GM18508 (cell line): Measurements from ENCODE around the gene EIF1.

Source experiments
- ATAC-seq: cut with Tn5 transposase; IDR thresholded peaks from one replicate; pipeline ENCODE4 v1.9.1; 2021; ENCODE audit warnings: moderate number of reproducible peaks; ENCODE audit not compliant: insufficient read depth, unreplicated experiment

The EIF1 gene

GRCh38 chr17:41654678-41655607, 33.7 kb upstream of the EIF1 start:
- ATAC-seq: no peak

GRCh38 chr17:41655611-41656111, 33.0 kb upstream of the EIF1 start:
- ATAC-seq: no peak

- ATAC-seq: no peak
These were observed 32.2 kb upstream of the EIF1 start for GRCh38 chr17:41656249-41657023.

DNA sequence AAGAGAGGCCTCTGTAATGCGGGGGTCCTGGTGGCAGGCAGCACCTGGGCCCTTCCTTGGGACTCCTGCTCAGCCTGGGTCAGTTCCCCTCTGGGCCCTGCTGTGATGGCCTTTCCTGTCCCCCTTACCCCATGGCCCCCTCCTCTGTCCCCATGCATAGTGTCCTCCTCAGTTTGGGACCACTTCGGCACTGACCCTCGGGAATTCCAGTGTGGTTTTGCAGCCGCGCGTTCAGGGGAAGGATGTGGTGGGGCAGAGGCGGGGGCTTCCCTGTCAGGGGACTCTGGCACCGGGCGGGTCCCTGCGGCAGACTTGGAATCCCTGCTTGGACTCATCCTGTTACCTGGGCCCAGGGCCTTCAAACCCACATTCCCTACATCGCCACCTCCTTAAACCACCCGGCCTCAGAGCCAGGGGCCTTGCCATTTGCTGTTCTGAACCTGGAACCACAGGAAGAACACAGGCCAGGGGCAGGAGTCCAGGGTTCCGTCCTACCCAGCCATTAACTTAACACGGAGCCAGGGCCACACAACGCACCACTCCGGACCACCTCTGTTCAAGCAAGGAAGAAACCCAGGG, 31.4 kb upstream of the EIF1 start:
- no peak for ATAC-seq

- ATAC-seq: no peak
These were observed 30.7 kb upstream of the EIF1 start for GRCh38 chr17:41657936-41658335.

DNA sequence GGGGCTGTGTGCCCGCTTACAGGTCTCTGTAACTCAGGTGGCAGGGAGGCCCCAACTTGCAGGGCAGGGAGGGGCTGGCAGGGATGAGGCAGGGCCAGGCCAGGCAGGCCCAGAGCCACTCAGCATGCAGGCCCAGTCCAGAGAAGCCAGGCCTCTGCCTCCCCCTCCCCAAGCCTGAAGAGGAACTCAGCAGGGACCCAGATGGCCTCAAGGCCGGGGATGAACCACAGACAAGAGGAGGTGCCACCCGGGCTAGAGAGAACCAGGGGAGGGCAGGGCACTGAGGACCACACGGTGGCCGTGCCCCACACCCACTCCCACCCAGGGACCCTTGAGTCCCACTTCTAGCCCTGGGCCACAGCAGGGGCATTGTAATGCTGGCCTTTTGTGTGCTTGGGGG, 29.8 kb upstream of the EIF1 start:
- no peak for ATAC-seq

DNA sequence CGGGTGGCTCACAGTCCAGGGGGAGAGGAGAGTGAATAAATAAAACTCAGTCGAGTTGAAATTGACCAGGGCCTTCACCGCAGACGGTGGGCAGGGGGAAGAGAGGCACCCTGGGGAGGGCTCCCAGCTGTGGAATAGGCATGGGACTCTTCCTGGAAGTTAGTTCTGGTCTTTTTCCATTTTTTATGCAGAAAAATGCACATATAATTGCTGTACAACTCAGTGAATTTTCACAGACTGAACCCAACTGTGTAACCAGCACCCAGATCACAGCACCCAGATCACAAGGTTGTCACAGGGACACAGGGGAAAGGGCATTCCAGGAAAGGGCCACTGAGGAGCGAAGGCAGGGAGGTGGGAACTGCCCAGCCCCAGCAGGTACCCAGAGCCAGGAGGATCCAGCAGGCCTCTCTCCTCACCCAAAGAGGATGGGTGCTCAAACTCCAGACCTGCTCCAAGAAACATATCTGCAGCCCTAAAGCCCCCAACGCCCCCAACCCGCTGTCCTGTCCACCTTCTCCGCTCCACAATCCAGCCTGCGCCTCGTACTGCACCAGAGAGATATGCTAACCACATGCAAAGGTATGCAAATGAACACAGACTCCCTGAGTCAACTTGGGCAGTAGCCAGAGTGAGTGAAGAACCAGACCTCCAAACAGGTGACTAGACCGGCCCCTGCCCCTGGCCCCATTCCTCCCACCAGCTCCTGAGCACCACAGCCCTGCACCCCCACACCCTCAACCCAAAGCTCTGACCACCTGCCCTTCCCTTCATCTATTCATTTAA, 29.1 kb upstream of the EIF1 start:
- ATAC-seq: no peak

- no peak for ATAC-seq
These were observed 28.4 kb upstream of the EIF1 start for GRCh38 chr17:41660221-41660711.

- ATAC-seq: no peak
These were observed 25.1 kb upstream of the EIF1 start for GRCh38 chr17:41663451-41664171.

GRCh38 chr17:41664172-41664457, 24.6 kb upstream of the EIF1 start:
- ATAC-seq: no peak

DNA sequence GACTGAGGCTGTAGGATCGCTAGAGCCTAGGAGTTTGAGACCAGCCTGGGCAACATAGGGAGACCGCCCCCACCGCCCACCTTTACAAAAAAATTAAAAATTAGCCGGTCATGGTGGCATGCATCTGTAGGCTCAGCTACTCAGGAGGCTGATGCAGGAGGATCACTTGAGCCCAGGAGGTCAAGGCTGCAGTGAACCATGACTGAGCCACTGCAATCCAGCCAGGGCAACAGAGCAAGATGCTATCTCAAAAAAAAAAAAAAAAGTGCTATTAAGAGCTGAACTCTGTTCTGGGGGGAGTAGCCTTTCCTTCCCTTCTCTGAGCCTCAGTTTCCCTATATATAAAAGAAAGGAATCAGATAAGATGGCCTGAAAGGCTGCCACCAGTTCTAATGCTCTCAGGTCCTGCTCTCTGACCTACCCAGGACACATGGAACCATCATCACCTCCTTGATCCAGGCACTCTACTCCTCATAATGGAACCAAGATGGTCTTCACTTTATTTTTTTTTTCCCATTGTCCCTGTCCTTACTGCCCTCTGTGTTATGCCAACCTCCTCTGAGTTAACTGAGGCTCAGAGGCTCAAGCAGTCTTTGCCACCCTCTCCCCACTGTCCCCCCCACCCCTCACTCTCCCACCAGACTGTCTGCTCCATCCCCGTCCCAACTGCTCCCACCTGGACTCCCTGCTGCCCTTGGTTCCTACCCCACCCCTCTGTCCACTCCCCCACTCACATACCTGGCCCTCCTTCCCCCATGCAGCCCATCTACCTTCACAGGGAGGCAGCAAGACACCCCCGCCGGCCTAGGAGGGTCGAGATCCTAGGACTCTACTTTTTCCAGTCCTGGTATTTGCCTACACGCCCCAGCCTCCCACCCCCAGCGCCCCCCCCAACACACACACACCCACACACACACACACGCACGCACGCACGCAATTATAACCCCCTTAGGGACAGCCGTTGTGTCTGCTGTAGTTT, 23.8 kb upstream of the EIF1 start:
- ATAC-seq: no peak

DNA sequence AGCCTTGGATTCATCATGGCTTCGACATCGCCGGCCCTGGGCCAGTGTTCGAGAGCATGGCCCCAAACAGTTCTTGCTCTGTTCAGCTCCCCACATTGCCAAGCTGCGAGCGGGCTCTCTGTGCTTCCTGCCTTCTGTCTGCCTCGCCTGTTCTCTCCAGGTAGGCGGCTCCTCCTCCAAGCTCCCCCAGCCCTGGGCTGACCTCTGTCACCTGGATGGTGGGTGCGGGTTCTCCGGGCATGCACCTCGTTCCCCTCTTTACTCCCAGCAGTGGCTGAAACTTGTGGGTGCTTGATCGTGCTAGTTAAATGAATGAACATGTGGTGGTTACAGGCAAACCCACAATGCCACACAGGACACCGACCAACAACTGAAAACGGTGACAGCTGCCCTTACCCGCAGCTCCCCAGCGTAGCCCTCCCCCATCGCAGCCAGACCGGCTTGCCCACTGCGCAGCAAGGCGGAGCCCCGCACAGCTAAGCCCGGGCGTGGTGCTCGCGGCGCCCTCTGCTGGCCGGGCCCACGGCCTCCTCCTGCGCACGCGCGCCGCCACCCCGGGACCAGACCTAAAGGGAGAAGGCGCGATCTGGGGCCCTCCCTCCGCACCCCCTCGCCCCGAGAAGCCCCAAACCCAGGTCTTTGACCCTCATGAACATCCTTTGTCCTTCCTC, 23.0 kb upstream of the EIF1 start:
- no peak for ATAC-seq

DNA sequence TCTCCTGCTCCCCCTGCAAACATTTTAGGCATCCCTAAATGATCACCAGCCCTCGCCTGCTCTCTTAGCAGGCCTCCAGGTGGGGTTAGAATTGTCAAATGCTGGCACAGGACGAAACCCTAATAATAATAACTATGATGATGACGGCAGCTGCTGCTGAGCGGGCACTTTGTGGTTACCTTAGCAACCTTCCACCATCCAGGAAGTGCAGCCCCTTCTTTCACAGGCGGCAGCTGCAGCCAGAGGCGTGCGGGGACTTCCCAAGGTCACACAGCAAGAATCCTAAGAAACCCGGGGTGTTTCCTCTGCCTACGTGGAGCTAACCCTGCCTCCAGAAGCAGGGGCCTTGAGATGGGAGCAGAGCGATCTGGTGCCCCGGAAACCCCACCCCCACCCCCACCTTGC, 22.4 kb upstream of the EIF1 start:
- ATAC-seq: no peak

GRCh38 chr17:41666708-41667279, 21.9 kb upstream of the EIF1 start:
- ATAC-seq: peak; percentile 31

GRCh38 chr17:41667280-41668041, 21.2 kb upstream of the EIF1 start:
- ATAC-seq: no peak

DNA sequence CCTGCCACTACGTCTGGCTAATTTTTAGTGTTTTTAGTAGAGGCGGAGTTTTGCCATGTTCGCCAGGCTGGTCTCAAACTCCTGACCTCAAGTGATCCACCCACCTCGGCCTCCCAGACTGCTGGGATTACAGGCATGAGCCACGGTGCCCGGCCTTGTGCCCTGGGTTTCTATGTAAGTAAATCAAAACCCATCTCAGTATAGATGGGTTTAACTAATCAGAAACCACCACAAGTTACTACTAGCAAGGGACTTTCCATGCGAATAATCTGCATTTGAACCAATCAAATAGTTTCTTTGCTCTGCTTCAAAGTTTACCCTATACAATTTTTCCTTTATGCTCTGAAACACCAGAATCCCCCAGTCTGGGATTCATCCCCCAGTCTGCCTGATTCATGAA, 16.5 kb upstream of the EIF1 start:
- ATAC-seq: no peak
